SK-N-SH (cell line): Measurements from ENCODE around the gene ISX. TPM values are rescaled to one million over a fixed set of nuclear protein-coding genes. Genes with fewer than 3 reads are reported as not detected.

ENCODE experiments used
- CTCF ChIA-PET: fragments of 300-600, 350-600 bp; formaldehyde crosslinking; extraction: SDS; loops from one replicate; lab custom pipeline; 2021; lab: Yijun Ruan, JAX
- POLR2A ChIA-PET: fragments of 350-600 bp; sonication (Branson Sonifier 250); formaldehyde crosslinking; extraction: SDS; loops from one replicate; lab custom pipeline; 2020; ENCODE audit warnings: antibody characterized with exemption, inconsistent platforms; lab: Yijun Ruan, JAX
- DNase-seq: peaks from one replicate; pipeline ENCODE4 v3.0.0; 2012
- H2AFZ ChIP-seq: fragments of 200-600 bp; sonication (generic); 2 replicates; pipeline ENCODE4 v1.8.1; 2016; ENCODE audit warnings: antibody characterized with exemption, mild to moderate bottlenecking, low read depth
- H3F3A ChIP-seq: fragments of 200-600 bp; sonication (generic); replicated peaks from 2 replicates; pipeline ENCODE3; 2016; ENCODE audit warnings: antibody characterized with exemption, mild to moderate bottlenecking; ENCODE audit not compliant: insufficient read depth
- H3K27ac ChIP-seq, 2 experiments: fragments of 200-500 bp in 1 of 2; fragments of 200-600 bp in 1 of 2; sonication (Bioruptor generic) in 1 of 2; sonication (generic), shearing (Covaris generic) in 1 of 2; 2 replicates each; pipeline versions ENCODE4 v1.5.1 to v1.6.1; 2014 to 2016; ENCODE audit warnings: low read depth in 2 of 2, inconsistent platforms in 1 of 2, low read length in 1 of 2, mild to moderate bottlenecking in 1 of 2, mixed read lengths in 1 of 2
- H3K27me3 ChIP-seq: fragments of 200-600 bp; sonication (generic), shearing (Covaris generic); 2 replicates; pipeline ENCODE4 v1.6.1; 2016; ENCODE audit warnings: mixed run types; ENCODE audit not compliant: insufficient read depth
- H3K36me3 ChIP-seq, 2 experiments: fragments of 200-500 bp in 1 of 2; fragments of 200-600 bp in 1 of 2; sonication (Bioruptor generic) in 1 of 2; sonication (generic) in 1 of 2; replicated peaks in 1 of 2; 2 replicates each; pipeline versions ENCODE3 to v1.5.1; 2014 to 2016; ENCODE audit warnings: low read length in 1 of 2, mild to moderate bottlenecking in 1 of 2; ENCODE audit not compliant: insufficient read depth in 2 of 2, control insufficient read depth in 1 of 2
- H3K4me1 ChIP-seq, 2 experiments: fragments of 200-500 bp in 1 of 2; fragments of 200-600 bp in 1 of 2; sonication (Bioruptor generic) in 1 of 2; sonication (generic), shearing (Covaris generic) in 1 of 2; 2 replicates each; pipeline versions ENCODE4 v1.5.1 to v1.6.1; 2014 to 2016; ENCODE audit warnings: low read depth in 1 of 2, low read length in 1 of 2, mixed run types in 1 of 2; ENCODE audit not compliant: insufficient read depth in 2 of 2, control insufficient read depth in 1 of 2
- H3K4me2 ChIP-seq: fragments of 200-600 bp; sonication (generic), shearing (Covaris generic); 2 replicates; pipeline ENCODE4 v1.6.1; 2017; ENCODE audit warnings: mixed run types
- H3K4me3 ChIP-seq, 2 experiments: fragments of 200-500 bp in 1 of 2; fragments of 200-600 bp in 1 of 2; sonication (Bioruptor generic) in 1 of 2; sonication (generic), shearing (Covaris generic) in 1 of 2; 2 replicates each; pipeline versions ENCODE4 v1.5.1 to v1.8.1; 2014 to 2016; ENCODE audit warnings: low read depth in 2 of 2, inconsistent platforms in 1 of 2, low read length in 1 of 2, mild to moderate bottlenecking in 1 of 2, mixed read lengths in 1 of 2, moderate library complexity in 1 of 2
- H3K79me2 ChIP-seq: fragments of 200-600 bp; sonication (generic); 2 replicates; pipeline ENCODE4 v1.8.1; 2017; ENCODE audit warnings: mild to moderate bottlenecking; ENCODE audit not compliant: insufficient read depth
- H3K9ac ChIP-seq: fragments of 200-600 bp; sonication (generic); 2 replicates; pipeline ENCODE4 v1.6.1; 2017; ENCODE audit warnings: mixed run types
- H3K9me2 ChIP-seq: fragments of 200-600 bp; sonication (generic); 2 replicates; pipeline ENCODE4 v1.6.1; 2017; ENCODE audit warnings: mixed run types
- H3K9me3 ChIP-seq: fragments of 200-600 bp; sonication (generic); 2 replicates; pipeline ENCODE4 v1.6.1; 2017; ENCODE audit warnings: mixed run types, mild to moderate bottlenecking, moderate library complexity
- H4K20me1 ChIP-seq: fragments of 200-600 bp; sonication (generic); 2 replicates; pipeline ENCODE4 v1.6.1; 2017; ENCODE audit warnings: mild to moderate bottlenecking, mixed run types; ENCODE audit not compliant: insufficient read depth
- ELF1 ChIP-seq: IDR thresholded peaks from 2 replicates; pipeline ENCODE4 v1.4.0; 2012
- EP300 ChIP-seq, 2 experiments: IDR thresholded peaks; 2 replicates each; pipeline versions ENCODE4 v1.4.0 to v1.6.1; 2012; ENCODE audit warnings: borderline replicate concordance in 1 of 2, low read depth in 1 of 2, low read length in 1 of 2
- FOSL2 ChIP-seq: IDR thresholded peaks from 2 replicates; pipeline ENCODE4 v1.4.0; 2012; ENCODE audit warnings: low read depth, mild to moderate bottlenecking, moderate library complexity, borderline replicate concordance
- FOXM1 ChIP-seq: IDR thresholded peaks from 2 replicates; pipeline ENCODE4 v1.4.0; 2012; ENCODE audit warnings: low read depth, mild to moderate bottlenecking
- GABPA ChIP-seq: IDR thresholded peaks from 2 replicates; pipeline ENCODE4 v1.4.0; 2012; ENCODE audit warnings: low read depth, mild to moderate bottlenecking
- GATA2 ChIP-seq: sonication (generic); formaldehyde crosslinking; IDR thresholded peaks from 2 replicates; pipeline ENCODE4 v1.5.0; 2020; ENCODE audit warnings: mild to moderate bottlenecking, missing genetic modification reagents
- JUND ChIP-seq: IDR thresholded peaks from 2 replicates; pipeline ENCODE4 v1.4.0; 2012
- MEF2A ChIP-seq: IDR thresholded peaks from 2 replicates; pipeline ENCODE4 v1.4.0; 2012; ENCODE audit warnings: low read depth, borderline replicate concordance
- NFIC ChIP-seq: IDR thresholded peaks from 2 replicates; pipeline ENCODE4 v1.4.0; 2012; ENCODE audit warnings: borderline replicate concordance
- POLR2AphosphoS5 ChIP-seq: IDR thresholded peaks from 2 replicates; pipeline ENCODE4 v1.6.1; 2012; ENCODE audit warnings: low read depth, low read length
- RCOR1 ChIP-seq: fragments of 150-350 bp; IDR thresholded peaks from 2 replicates; pipeline ENCODE4 v1.6.1; 2017; ENCODE audit warnings: antibody characterized with exemption, low read length
- RFX5 ChIP-seq: IDR thresholded peaks from 2 replicates; pipeline ENCODE4 v1.6.1; 2012; ENCODE audit warnings: mild to moderate bottlenecking, improper control_type of control experiment, low read length
- SIN3A ChIP-seq: IDR thresholded peaks from 2 replicates; pipeline ENCODE4 v1.6.1; 2012; ENCODE audit warnings: low read depth, mild to moderate bottlenecking, low read length, moderate library complexity, borderline replicate concordance
- TAF1 ChIP-seq: IDR thresholded peaks from 2 replicates; pipeline ENCODE4 v1.6.1; 2012; ENCODE audit warnings: low read depth, mild to moderate bottlenecking, low read length, moderate library complexity, borderline replicate concordance
- TEAD4 ChIP-seq: IDR thresholded peaks from 2 replicates; pipeline ENCODE4 v1.4.0; 2012; ENCODE audit warnings: mild to moderate bottlenecking, borderline replicate concordance; ENCODE audit not compliant: insufficient read depth
- USF1 ChIP-seq: IDR thresholded peaks from 2 replicates; pipeline ENCODE4 v1.4.0; 2012; ENCODE audit warnings: low read depth, borderline replicate concordance
- YY1 ChIP-seq: IDR thresholded peaks from 2 replicates; pipeline ENCODE4 v1.4.0; 2012; ENCODE audit warnings: low read depth, mild to moderate bottlenecking
- WGBS: methylation state at CpG from one replicate; pipeline ENCODE4 v1.1.6; 2017; ENCODE audit warnings: low lambda C conversion rate; 5-methylcytosine and 5-hydroxymethylcytosine counted together
- polyA plus RNA-seq, 3 experiments: library from polyadenylated mRNA; depleted of rRNA; stranded (reverse); fragments of >200 nt; gene quantifications; 2 replicates each; pipeline ENCODE4 v1.2.3, GENCODE V29; 2012
- TF ChIP-seq, protein P1 (sequence below): IDR thresholded peaks from 2 replicates; pipeline ENCODE4 v1.6.1; 2012; ENCODE audit warnings: mild to moderate bottlenecking, low read depth, low read length, moderate library complexity
- TF ChIP-seq, protein P2 (sequence below): fragments of 150-350 bp; IDR thresholded peaks from 2 replicates; pipeline ENCODE4 v1.6.1; 2017; ENCODE audit warnings: antibody characterized with exemption, low read length, low read depth, borderline replicate concordance
- TF ChIP-seq, protein P3 (sequence below): IDR thresholded peaks from 2 replicates; pipeline ENCODE4 v1.4.0; 2012; ENCODE audit warnings: low read depth
- TF ChIP-seq, protein P4 (sequence below): IDR thresholded peaks from 2 replicates; pipeline ENCODE4; 2012

ISX gene
- polyA plus RNA-seq, 1 of the 3 experiments (the other 2 are of a cell fraction), result not detected

DNA sequence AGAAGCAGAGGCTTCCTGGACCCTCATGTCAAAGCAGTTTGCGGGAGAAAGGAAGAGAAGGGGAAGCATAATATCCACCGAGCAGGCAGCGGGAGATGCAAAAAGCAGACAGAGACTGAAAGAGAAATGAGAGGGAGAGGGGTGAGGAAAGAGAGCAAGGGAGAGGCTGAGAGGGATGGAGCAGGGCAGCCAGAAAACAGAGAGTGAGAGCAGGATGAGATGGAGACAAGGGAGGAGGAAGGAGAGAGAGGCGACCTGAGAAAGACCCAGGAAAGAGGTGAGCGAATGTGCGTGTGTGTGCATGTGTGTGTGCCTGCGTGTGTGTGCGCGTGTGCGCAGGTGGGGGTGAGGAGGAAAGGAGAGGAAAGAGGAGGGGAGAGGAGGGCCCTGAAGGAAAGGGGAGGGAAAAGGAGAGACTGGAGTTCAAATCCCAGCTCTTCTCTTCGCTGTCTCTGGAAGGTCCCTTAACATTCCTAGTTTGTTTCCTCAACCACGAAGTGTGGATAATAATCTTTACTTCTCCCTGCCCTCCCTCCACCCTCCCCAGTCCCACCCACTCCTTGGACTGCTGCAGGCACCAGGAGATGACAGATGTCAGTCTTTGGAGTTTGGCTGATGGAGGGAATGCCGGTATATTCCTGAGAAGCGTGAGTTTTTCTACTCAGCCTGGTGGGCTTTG, 67.9 kb downstream of the ISX start:
- H3K27ac ChIP-seq, result no peak overlapping the region
- ChIA-PET POLR2A (no interaction called here), CTCF (interaction anchor here (1.7 kb wide), 1 partner anchor 17 kb away, joined by 8 read pairs; no protein-coding TSS in a partner anchor)
- H3K79me2 ChIP-seq, result no peaks in the 10 kb centered on the region
- no peaks in the 10 kb centered on the region for H4K20me1 ChIP-seq
- H2AFZ ChIP-seq, result no peak overlapping the region
- no peaks in the 10 kb centered on the region for H3F3A ChIP-seq
- 35% methylated on average over 14 of the region's 14 CpGs for WGBS
- no peak for TF ChIP-seq MEF2A
- TF ChIP-seq TEAD4, result no peak
- TF ChIP-seq SIN3A, result no peak
- TF ChIP-seq NFIC, result no peak
- TF ChIP-seq GABPA, result no peak
- TF ChIP-seq, protein P1, sequence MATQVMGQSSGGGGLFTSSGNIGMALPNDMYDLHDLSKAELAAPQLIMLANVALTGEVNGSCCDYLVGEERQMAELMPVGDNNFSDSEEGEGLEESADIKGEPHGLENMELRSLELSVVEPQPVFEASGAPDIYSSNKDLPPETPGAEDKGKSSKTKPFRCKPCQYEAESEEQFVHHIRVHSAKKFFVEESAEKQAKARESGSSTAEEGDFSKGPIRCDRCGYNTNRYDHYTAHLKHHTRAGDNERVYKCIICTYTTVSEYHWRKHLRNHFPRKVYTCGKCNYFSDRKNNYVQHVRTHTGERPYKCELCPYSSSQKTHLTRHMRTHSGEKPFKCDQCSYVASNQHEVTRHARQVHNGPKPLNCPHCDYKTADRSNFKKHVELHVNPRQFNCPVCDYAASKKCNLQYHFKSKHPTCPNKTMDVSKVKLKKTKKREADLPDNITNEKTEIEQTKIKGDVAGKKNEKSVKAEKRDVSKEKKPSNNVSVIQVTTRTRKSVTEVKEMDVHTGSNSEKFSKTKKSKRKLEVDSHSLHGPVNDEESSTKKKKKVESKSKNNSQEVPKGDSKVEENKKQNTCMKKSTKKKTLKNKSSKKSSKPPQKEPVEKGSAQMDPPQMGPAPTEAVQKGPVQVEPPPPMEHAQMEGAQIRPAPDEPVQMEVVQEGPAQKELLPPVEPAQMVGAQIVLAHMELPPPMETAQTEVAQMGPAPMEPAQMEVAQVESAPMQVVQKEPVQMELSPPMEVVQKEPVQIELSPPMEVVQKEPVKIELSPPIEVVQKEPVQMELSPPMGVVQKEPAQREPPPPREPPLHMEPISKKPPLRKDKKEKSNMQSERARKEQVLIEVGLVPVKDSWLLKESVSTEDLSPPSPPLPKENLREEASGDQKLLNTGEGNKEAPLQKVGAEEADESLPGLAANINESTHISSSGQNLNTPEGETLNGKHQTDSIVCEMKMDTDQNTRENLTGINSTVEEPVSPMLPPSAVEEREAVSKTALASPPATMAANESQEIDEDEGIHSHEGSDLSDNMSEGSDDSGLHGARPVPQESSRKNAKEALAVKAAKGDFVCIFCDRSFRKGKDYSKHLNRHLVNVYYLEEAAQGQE, result no peak
- no peak for TF ChIP-seq FOXM1
- TF ChIP-seq ELF1, result no peak
- TF ChIP-seq TAF1, result no peak
- TF ChIP-seq GATA2 (CRISPR knock-in tag), result no peak
- no peak for TF ChIP-seq RCOR1
- TF ChIP-seq FOSL2, result no peak
- TF ChIP-seq RFX5, result no peak
- TF ChIP-seq POLR2AphosphoS5, result no peak
- TF ChIP-seq, all 33 proteins: peak for 0
- H3K9ac ChIP-seq, result no peak overlapping the region
- no peak overlapping the region for H3K4me2 ChIP-seq
- no peaks in the 10 kb centered on the region for H3K36me3 ChIP-seq
- no peaks in the 10 kb centered on the region for H3K4me1 ChIP-seq
- no peak overlapping the region for H3K4me3 ChIP-seq
- no peak for DNase-seq
- no peaks in the 10 kb centered on the region for H3K9me3 ChIP-seq
- H3K9me2 ChIP-seq, result no peaks in the 10 kb centered on the region
- H3K27me3 ChIP-seq, result peaks cover 26% of the 10 kb centered on the region

- POLR2A ChIA-PET, result no interaction called here
- H3K79me2 ChIP-seq, result no peaks in the 10 kb centered on the region
- CTCF ChIA-PET, result interaction anchor here (1.7 kb wide), 1 partner anchor 16 kb away, joined by 8 read pairs; no protein-coding TSS in a partner anchor
- TF ChIP-seq MEF2A (no peak), EP300 (IDR thresholded peaks at IDR 0.05; ENCODE audit: borderline replicate concordance in 1 of 2, low read depth in 1 of 2, low read length in 1 of 2) (no peak), NFIC (no peak), RFX5 (no peak), YY1 (no peak), RCOR1 (no peak), USF1 (no peak), JUND (no peak)
- TF ChIP-seq, protein P2, sequence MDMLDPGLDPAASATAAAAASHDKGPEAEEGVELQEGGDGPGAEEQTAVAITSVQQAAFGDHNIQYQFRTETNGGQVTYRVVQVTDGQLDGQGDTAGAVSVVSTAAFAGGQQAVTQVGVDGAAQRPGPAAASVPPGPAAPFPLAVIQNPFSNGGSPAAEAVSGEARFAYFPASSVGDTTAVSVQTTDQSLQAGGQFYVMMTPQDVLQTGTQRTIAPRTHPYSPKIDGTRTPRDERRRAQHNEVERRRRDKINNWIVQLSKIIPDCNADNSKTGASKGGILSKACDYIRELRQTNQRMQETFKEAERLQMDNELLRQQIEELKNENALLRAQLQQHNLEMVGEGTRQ, result no peak
- TF ChIP-seq, protein P3, sequence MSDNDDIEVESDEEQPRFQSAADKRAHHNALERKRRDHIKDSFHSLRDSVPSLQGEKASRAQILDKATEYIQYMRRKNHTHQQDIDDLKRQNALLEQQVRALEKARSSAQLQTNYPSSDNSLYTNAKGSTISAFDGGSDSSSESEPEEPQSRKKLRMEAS, result no peak
- TF ChIP-seq, protein P4, sequence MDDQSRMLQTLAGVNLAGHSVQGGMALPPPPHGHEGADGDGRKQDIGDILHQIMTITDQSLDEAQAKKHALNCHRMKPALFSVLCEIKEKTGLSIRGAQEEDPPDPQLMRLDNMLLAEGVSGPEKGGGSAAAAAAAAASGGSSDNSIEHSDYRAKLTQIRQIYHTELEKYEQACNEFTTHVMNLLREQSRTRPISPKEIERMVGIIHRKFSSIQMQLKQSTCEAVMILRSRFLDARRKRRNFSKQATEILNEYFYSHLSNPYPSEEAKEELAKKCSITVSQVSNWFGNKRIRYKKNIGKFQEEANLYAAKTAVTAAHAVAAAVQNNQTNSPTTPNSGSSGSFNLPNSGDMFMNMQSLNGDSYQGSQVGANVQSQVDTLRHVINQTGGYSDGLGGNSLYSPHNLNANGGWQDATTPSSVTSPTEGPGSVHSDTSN, result no peak
- no peak overlapping the region for H3K27ac ChIP-seq
- no peaks in the 10 kb centered on the region for H3K9me2 ChIP-seq
- H3K4me3 ChIP-seq, result no peak overlapping the region
- no peaks in the 10 kb centered on the region for H3K4me1 ChIP-seq
- H3K36me3 ChIP-seq, result no peaks in the 10 kb centered on the region
- peaks cover 26% of the 10 kb centered on the region; the same call in 1 of the 2 replicates for H3K27me3 ChIP-seq
- H2AFZ ChIP-seq, result no peak overlapping the region
- H3F3A ChIP-seq, result no peaks in the 10 kb centered on the region
- no peak for DNase-seq
- H3K4me2 ChIP-seq, result no peak overlapping the region
- H3K9me3 ChIP-seq, result no peaks in the 10 kb centered on the region
- no peaks in the 10 kb centered on the region for H4K20me1 ChIP-seq
- 21% methylated on average over 2 of the region's 8 CpGs for WGBS
- no peak overlapping the region for H3K9ac ChIP-seq
Observed at GRCh38 chr22:35134637-35135036, 68.7 kb downstream of the ISX start.
